Fibroblast of lung (primary cell): ENCODE measurements around the gene CNR1. TPM values are rescaled to one million over a fixed set of nuclear protein-coding genes. Genes with fewer than 3 reads are reported as not detected.

Experiments used
- DNase-seq, 2 donors: peaks; one replicate each; pipeline versions ENCODE4 v3.0.0 to v3.0.0-alpha.2; 2010; ENCODE audit warnings: low read depth in 2 of 2
- H2AFZ ChIP-seq: 2 replicates; pipeline ENCODE4 v1.5.1; 2012; ENCODE audit warnings: low read length, control low read depth, inconsistent platforms
- H3K27ac ChIP-seq: 2 replicates; pipeline ENCODE4 v1.5.1; 2011; ENCODE audit warnings: low read length, control low read depth; ENCODE audit not compliant: insufficient read depth
- H3K27me3 ChIP-seq: 2 replicates; pipeline ENCODE4 v1.5.1; 2011; ENCODE audit warnings: mild to moderate bottlenecking, low read length; ENCODE audit not compliant: control insufficient read depth, insufficient read depth
- H3K36me3 ChIP-seq: 2 replicates; pipeline ENCODE4 v1.5.1; 2011; ENCODE audit warnings: low read length; ENCODE audit not compliant: control insufficient read depth, insufficient read depth
- H3K4me1 ChIP-seq: 2 replicates; pipeline ENCODE4 v1.5.1; 2011; ENCODE audit warnings: low read length; ENCODE audit not compliant: control insufficient read depth, insufficient read depth; ENCODE audit errors: extremely low read depth
- H3K4me2 ChIP-seq: 2 replicates; pipeline ENCODE4 v1.5.1; 2011; ENCODE audit warnings: low read length, control low read depth; ENCODE audit not compliant: insufficient read depth; ENCODE audit errors: extremely low read depth
- H3K4me3 ChIP-seq, 4 experiments: fragments of 200-600 bp in 1 of 4; sonication (generic) in 1 of 4; replicated peaks in 1 of 4; 2 replicates each; pipeline ENCODE4 v1.5.1; 2011 to 2016; ENCODE audit warnings: low read length in 4 of 4, low read depth in 3 of 4, mild to moderate bottlenecking in 3 of 4, control low read depth in 2 of 4, inconsistent platforms in 1 of 4, mixed read lengths in 1 of 4; ENCODE audit not compliant: insufficient read depth in 1 of 4; ENCODE audit errors: control extremely low read depth in 1 of 4
- H3K79me2 ChIP-seq: 2 replicates; pipeline ENCODE4 v1.5.1; 2012; ENCODE audit warnings: mild to moderate bottlenecking, low read length, inconsistent platforms; ENCODE audit not compliant: control insufficient read depth, insufficient read depth
- H3K9ac ChIP-seq: 2 replicates; pipeline ENCODE4 v1.5.1; 2011; ENCODE audit warnings: mild to moderate bottlenecking, low read length, control low read depth; ENCODE audit not compliant: insufficient read depth
- H3K9me3 ChIP-seq: 2 replicates; pipeline ENCODE4 v1.5.1; 2012; ENCODE audit warnings: low read depth, low read length; ENCODE audit not compliant: control insufficient read depth, insufficient read depth
- H4K20me1 ChIP-seq: 2 replicates; pipeline ENCODE4 v1.5.1; 2011; ENCODE audit warnings: low read length; ENCODE audit not compliant: control insufficient read depth, insufficient read depth; ENCODE audit errors: extremely low read depth
- CTCF ChIP-seq, 2 donors: IDR thresholded peaks in 1 of 2; conservative IDR thresholded peaks in 1 of 2; 1 replicate in 1 of 2; 2 replicates in 1 of 2; pipeline ENCODE4 v1.5.1; 2011 to 2012; ENCODE audit warnings: low read length in 2 of 2, control low read depth in 1 of 2, inconsistent platforms in 1 of 2, low read depth in 1 of 2, mild to moderate bottlenecking in 1 of 2
- EZH2 ChIP-seq: IDR thresholded peaks from 2 replicates; pipeline ENCODE4 v1.5.1; 2012; ENCODE audit warnings: low read length, control low read depth, mild to moderate bottlenecking; ENCODE audit errors: missing control alignments
- polyA plus RNA-seq, 2 donors: library from polyadenylated mRNA; depleted of rRNA in 1 of 2; stranded (reverse) in 1 of 2; unstranded in 1 of 2; fragments of >200 nt; gene quantifications; 2 replicates each; pipeline ENCODE4 v1.2.1, GENCODE V29; 2011 to 2012; ENCODE audit warnings: missing spikeins in 1 of 2
- total RNA-seq: library from RNA; depleted of rRNA; stranded (reverse); fragments of >200 nt; gene quantifications from 2 replicates; pipeline ENCODE4 v1.2.1, GENCODE V29; 2014

Gene CNR1
- total and polyA plus RNA-seq, 2 donors (not counting 1 experiment from before 2014, with no cell fraction given): not detected

GRCh38 chr6:88183471-88183870, 17.3 kb upstream of the CNR1 start:
- TF ChIP-seq CTCF (conservative IDR thresholded peaks at IDR 0.05 in 1 of 2, IDR thresholded peaks at IDR 0.05 in 1 of 2; ENCODE audit: low read depth in 1 of 2, low read length in 2 of 2): no peak
- TF ChIP-seq EZH2: no peak

GRCh38 chr6:88179692-88180091, 13.5 kb upstream of the CNR1 start:
- Histone ChIP-seq H3K27me3 (no peaks in the 10 kb centered on the region), H3K27ac (no peak overlapping the region), H3K4me3 (no peak overlapping the region), H3K4me2 (no peak overlapping the region), H4K20me1 (no peaks in the 10 kb centered on the region), H3K9me3 (no peaks in the 10 kb centered on the region), H3K4me1 (no peaks in the 10 kb centered on the region), H2AFZ (no peak overlapping the region), H3K79me2 (no peaks in the 10 kb centered on the region), H3K9ac (no peak overlapping the region), H3K36me3 (no peaks in the 10 kb centered on the region)
- no peak for DNase-seq
- TF ChIP-seq EZH2: no peak
- no peak for TF ChIP-seq CTCF (conservative IDR thresholded peaks at IDR 0.05 in 1 of 2, IDR thresholded peaks at IDR 0.05 in 1 of 2; ENCODE audit: low read depth in 1 of 2, low read length in 2 of 2)

More at GRCh38 chr6:88183471-88183870, 17.3 kb upstream of the CNR1 start:
- Histone ChIP-seq H3K4me2 (no peak overlapping the region), H3K79me2 (no peaks in the 10 kb centered on the region), H4K20me1 (no peaks in the 10 kb centered on the region), H3K9ac (no peak overlapping the region), H3K27me3 (no peaks in the 10 kb centered on the region), H3K27ac (no peak overlapping the region), H3K4me3 (no peak overlapping the region), H2AFZ (no peak overlapping the region), H3K4me1 (no peaks in the 10 kb centered on the region), H3K9me3 (no peaks in the 10 kb centered on the region), H3K36me3 (no peaks in the 10 kb centered on the region)
- no peak for DNase-seq

GRCh38 chr6:88177961-88178464, 11.9 kb upstream of the CNR1 start:
- Histone ChIP-seq H3K27me3 (no peaks in the 10 kb centered on the region), H3K27ac (no peak overlapping the region), H3K36me3 (no peaks in the 10 kb centered on the region), H3K4me3 (no peak overlapping the region), H3K4me1 (no peaks in the 10 kb centered on the region), H3K9me3 (no peaks in the 10 kb centered on the region), H4K20me1 (no peaks in the 10 kb centered on the region), H3K9ac (no peak overlapping the region), H3K4me2 (no peak overlapping the region), H2AFZ (no peak overlapping the region), H3K79me2 (no peaks in the 10 kb centered on the region)
- peak; percentile 1 to 17 for DNase-seq
- TF ChIP-seq CTCF (conservative IDR thresholded peaks at IDR 0.05 in 1 of 2, IDR thresholded peaks at IDR 0.05 in 1 of 2; ENCODE audit: low read depth in 1 of 2, low read length in 2 of 2): no peak
- TF ChIP-seq EZH2: no peak
